Mucosa of descending colon (tissue), 3 donors: ENCODE results near the gene RUVBL2. TPM values are rescaled to one million over a fixed set of nuclear protein-coding genes. Genes with fewer than 3 reads are reported as not detected.

Source experiments
- ATAC-seq: fragments of 200-7000 bp; cut with Tn5 transposase; one replicate; pipeline ENCODE4 v1.9.1; 2020; ENCODE audit warnings: mild to moderate bottlenecking, moderate library complexity
- DNase-seq, 3 donors: peaks; one replicate each; pipeline ENCODE4 v3.0.0-alpha.2; 2020
- H3K36me3 ChIP-seq: fragments of 200-600 bp; one replicate; pipeline ENCODE4 v1.8.0; 2021; ENCODE audit warnings: low read depth, mild to moderate bottlenecking
- H3K4me1 ChIP-seq: fragments of 200-600 bp; one replicate; pipeline ENCODE4 v1.8.0; 2021; ENCODE audit warnings: low read depth, mild to moderate bottlenecking
- H3K4me3 ChIP-seq: fragments of 200-600 bp; one replicate; pipeline ENCODE4 v1.8.0; 2021; ENCODE audit warnings: mild to moderate bottlenecking
- H3K9me3 ChIP-seq: fragments of 200-600 bp; one replicate; pipeline ENCODE4 v1.8.0; 2021; ENCODE audit warnings: mild to moderate bottlenecking
- CTCF ChIP-seq: fragments of 200-600 bp; IDR thresholded peaks from one replicate; pipeline ENCODE4 v1.8.0; 2022; ENCODE audit warnings: antibody characterized with exemption, mild to moderate bottlenecking
- intact Hi-C, 2 donors: fragments of 100-400 bp; cut with DNase I in 1 of 2; cut with micrococcal nuclease in 1 of 2; formaldehyde crosslinking; loops; one replicate each; pipeline versions ENCODE4 v1.11.0 to v1.11.1; 2022; cut with DNase I, micrococcal nuclease
- total RNA-seq, 3 donors: library from RNA; stranded (reverse); fragmentation: NEBNext Ultra II Directional in 2 of 3; extraction: Animal tissue kit (Norgen Biotek cat#: 25700) in 2 of 3; gene quantifications; one replicate each; pipeline versions ENCODE4 v1.2.1 to v1.2.4, GENCODE V29; 2021 to 2023
- donor health status: DM: no; HTN: no; CAD: no; lungs with moderate emphysema.
- donor health status: DM: no; HTN: no; CAD: no.
- donor health status: DM: no; HTN: yes; CAD: no.

The RUVBL2 gene
- total RNA-seq, 3 donors from 2014 or later: 47.4 to 68.8 (median 57.3) TPM

DNA sequence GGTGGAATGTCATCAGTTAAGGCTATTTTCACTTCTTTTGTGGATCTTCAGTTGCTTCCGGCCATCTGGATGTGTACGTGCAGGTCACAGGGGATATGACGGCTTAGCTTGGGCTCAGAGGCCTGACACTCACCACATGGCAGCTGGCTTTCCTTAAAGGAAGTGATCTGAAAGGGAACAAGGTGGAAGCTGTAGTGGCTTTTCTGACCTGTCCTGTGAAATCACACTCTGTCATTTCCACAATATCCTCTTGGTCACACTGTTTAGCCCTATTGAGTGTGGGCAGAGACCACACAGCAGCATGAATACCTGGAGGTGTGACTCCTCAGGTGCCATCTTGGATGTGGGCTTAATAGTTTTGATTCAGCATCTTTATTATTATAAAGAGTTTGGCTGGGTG is 43.5 kb upstream of the RUVBL2 start:
- intact Hi-C loops: no loop called here
- no peaks in the 10 kb centered on the region for H3K36me3 ChIP-seq
- DNase-seq (no peak), ATAC-seq (no peak)
- H3K9me3 ChIP-seq: peaks cover 5% of the 10 kb centered on the region
- TF ChIP-seq CTCF: no peak
- peaks cover 4% of the 10 kb centered on the region for H3K4me1 ChIP-seq
- H3K4me3 ChIP-seq: no peak overlapping the region

DNA sequence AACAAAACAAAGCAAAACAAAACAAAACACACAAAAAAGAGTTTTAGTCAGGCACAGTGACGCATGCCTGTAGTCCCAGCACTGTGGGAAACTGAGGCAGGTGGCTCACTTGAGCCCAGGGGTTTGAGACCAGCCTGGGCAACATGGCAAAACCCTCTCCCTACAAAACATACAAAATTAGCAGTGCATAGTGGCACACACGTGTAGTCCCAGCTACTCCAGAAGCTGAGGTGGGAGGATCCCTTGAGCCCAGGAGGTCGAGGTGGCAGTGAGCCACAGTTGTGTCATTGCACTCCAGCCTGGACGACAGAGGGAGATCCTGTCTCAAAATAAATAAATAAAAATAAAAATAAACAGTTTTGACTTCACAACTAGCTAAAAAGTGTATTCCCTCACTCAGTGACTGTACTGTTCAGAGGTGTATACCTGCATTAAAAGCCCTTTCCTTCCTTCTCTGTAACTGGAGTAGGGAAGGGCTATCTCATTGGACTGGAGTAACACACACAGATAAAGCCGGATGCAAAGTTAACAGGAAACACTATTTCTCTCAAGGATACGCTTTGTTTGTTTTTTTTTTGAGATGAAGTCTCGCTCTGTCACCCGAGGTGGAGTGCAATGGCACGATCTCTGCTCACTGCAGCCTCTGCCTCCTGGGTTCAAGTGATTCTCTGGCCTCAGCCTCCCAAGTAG is 42.7 kb upstream of the RUVBL2 start:
- Histone ChIP-seq H3K36me3 (no peaks in the 10 kb centered on the region), H3K4me1 (peaks cover 10% of the 10 kb centered on the region), H3K9me3 (peaks cover 5% of the 10 kb centered on the region), H3K4me3 (no peak overlapping the region)
- peak; percentile 43 for ATAC-seq
- intact Hi-C loops: no loop called here
- no peak for DNase-seq
- no peak for TF ChIP-seq CTCF

DNA sequence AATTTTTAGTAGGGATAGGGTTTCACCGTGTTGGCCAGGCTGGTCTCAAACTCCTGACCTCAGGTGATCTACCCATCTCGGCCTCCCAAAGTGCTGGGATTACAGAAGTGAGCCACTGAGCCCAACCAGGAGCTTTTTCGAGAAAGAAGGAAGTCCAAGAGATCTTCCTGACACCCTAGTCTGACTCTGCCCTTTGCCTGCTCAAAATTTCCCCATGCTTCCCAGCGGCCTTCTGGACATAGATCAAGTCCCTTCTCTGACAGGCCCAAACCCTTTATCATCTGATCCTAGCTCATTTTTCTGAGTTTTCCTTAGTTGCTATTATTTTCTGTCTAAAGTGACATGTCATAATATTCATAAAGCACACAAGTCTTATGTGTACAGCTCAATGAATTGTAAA is 40.5 kb upstream of the RUVBL2 start:
- no peak overlapping the region for H3K4me3 ChIP-seq
- intact Hi-C loops: no loop called here
- no peak for TF ChIP-seq CTCF
- peaks cover 13% of the 10 kb centered on the region for H3K4me1 ChIP-seq
- H3K9me3 ChIP-seq: no peaks in the 10 kb centered on the region
- no peaks in the 10 kb centered on the region for H3K36me3 ChIP-seq
- DNase-seq (no peak), ATAC-seq (no peak)

DNA sequence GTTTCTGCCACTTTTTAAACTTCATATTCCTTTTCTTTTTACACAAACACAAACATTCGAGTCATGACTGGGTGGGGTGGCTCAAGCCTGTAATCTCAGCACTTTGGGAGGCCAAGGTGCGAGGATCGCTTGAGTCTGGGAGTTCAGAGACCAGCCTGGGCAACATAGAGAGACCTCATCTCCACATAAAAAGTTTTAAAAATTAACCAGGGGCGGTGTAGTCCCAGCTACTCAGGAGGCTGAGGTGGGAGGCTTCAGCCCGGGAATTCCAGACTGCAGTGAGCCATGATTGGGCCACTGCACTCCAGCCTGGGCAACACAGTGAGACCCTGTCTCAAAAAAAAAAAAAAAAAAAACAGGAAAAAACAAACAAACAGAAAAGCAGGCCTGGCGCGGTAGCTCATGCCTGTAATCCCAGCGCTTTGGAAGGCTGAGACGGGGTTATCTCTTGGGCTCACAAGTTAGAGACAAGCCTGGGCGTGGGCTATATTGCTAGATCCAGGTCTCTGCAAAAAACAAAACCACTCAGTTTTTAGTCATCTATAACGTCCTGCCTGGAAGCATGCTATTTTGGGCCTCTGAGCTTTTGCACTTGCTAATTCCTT is 39.6 kb upstream of the RUVBL2 start:
- H3K36me3 ChIP-seq: no peaks in the 10 kb centered on the region
- no peak overlapping the region for H3K4me3 ChIP-seq
- intact Hi-C loops: no loop called here
- peak; percentile 28 for ATAC-seq
- peaks cover 13% of the 10 kb centered on the region for H3K4me1 ChIP-seq
- no peaks in the 10 kb centered on the region for H3K9me3 ChIP-seq
- peak in 2 of 3 donors; percentile 46 to 47 for DNase-seq
- no peak for TF ChIP-seq CTCF

GRCh38 chr19:48954595-48955307 is 38.9 kb upstream of the RUVBL2 start, which contains the start of gene BAX:
BAX (plus strand) TSS chr19:48954875; CDS start chr19:48954929, 54 bp downstream.
- DNase-seq (peak; percentile 98 to 99 (median 98)), ATAC-seq (peak; percentile 92)
- intact Hi-C loops: no loop called here
- peaks cover 13% of the 10 kb centered on the region for H3K4me1 ChIP-seq
- H3K36me3 ChIP-seq: no peaks in the 10 kb centered on the region
- peak within 1 kb of the TSS; percentile 81 for H3K4me3 ChIP-seq
- no peaks in the 10 kb centered on the region for H3K9me3 ChIP-seq
- no peak for TF ChIP-seq CTCF
